NCI-H187 treated with DMSO at 0.1 percent for 48 hours (cell line): ENCODE results near the gene GADD45B.
"Not testable (repeated sequence)": the region's sequence is repeated elsewhere in the genome, so short reads cannot be mapped to it uniquely, and the experiment has no call there.

Experiments
- DNase-seq: peaks from one replicate; lab custom pipeline; 2025; lab: John Stamatoyannopoulos, UW

Gene GADD45B

GRCh38 chr19:2444251-2445002 is 31.5 kb upstream of the GADD45B start:
- no peak for DNase-seq

DNA sequence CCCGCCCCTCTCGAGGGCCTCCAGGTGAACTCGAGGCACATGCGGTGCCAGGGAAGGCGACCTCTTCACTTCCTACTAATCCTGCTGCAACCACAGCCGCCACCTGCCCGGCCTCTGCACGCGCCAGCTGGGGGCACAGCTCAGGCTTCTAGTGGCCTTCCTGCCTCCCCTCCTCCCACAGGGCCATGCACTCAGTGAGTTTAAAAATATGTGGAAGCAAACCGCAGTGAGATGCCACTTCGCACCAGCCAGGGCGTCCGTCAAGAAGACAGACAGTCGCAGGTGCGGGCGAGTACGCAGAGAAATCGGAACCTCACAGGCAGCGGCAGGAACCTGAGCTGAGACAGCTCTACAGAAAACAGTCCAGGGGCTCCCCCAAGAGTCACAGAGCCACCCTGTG is 29.5 kb upstream of the GADD45B start:
- no peak for DNase-seq

DNA sequence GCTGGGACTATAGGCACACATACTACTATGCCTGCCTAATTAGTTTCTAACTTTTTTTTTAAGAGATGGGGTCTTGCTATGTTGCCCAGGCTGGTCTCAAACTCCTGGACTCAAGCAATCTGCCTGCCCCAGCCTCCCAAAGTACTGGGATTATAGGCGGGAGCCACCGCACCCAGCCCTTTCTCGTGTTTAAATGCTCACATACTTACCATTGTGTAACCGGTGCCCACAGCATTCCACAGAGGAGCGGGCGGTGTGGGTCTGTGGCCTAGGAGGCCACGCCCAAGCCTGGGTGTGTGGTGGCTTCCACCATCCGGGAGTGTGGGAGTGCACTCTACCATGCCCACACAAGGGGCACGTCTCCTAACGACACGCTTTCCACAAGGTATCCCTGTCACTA is 26.9 kb upstream of the GADD45B start:
- no peak for DNase-seq

- no peak for DNase-seq
Observed at GRCh38 chr19:2451138-2451537, 24.8 kb upstream of the GADD45B start.

GRCh38 chr19:2451741-2452140 is 24.2 kb upstream of the GADD45B start:
- no peak for DNase-seq

DNA sequence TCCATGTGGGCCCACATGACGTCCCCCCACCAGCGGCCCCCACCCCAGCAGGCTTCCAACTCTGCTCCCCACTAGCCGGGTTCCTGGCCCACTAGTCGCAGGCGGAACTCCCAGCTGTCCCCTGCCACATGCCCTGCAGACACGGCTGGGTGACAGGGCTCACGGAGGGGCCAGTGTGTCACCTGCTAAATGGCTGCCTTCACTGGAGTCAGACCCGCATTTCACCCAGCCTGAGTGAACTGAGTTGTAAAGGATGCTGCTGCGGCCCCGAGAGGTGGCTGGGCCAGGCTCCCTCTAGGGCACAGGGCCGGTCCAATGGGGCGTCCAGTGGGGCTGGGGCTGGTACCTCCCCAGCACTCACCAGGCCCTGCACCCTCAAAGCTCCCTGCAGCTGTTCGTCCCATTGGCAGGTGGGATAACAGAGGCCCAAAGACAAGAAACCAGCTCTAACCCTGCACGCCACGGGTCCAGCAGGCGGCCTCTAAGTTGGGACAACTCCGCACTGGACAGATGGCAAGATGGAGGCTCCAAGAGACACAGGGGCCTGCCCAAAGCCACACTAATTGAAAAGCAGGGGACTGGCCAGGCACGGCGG is 22.4 kb upstream of the GADD45B start:
- DNase-seq, result no peak

DNA sequence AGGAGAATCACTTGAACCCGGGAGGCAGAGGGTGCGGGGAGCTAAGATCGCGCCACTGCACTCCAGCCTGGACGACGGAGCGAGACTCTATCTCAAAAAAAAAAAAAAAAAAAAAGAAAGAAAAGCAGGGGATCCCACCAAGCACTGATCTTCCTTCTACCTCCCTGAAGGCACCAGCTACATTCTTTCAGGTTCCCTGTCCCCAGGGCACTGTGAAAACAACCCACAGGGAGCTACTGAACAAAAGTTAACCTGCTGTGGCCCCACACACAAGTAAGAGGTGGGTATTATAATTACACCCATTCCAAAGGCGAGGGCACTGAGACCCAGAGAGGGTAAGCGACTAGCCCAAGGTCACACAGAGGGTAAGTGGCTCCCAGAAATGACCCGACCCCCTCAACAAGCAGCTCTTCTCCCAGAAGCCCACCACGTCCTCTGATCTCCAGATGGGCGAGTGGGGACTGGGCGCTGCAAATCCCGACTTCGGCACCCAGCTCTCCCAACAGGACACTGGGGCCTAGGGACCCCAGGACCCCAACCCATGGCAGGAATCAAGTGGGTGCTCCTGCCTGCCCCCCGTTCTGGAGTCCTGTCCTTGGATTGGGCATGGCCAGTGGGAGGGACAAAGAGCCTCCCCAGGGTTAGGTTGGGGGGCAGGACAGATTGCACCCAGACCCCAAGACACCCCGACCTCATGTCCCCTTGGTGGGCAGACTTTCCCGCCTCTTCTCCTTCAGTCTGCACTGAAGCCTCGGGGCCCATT is 21.5 kb upstream of the GADD45B start:
- DNase-seq, result no peak

DNA sequence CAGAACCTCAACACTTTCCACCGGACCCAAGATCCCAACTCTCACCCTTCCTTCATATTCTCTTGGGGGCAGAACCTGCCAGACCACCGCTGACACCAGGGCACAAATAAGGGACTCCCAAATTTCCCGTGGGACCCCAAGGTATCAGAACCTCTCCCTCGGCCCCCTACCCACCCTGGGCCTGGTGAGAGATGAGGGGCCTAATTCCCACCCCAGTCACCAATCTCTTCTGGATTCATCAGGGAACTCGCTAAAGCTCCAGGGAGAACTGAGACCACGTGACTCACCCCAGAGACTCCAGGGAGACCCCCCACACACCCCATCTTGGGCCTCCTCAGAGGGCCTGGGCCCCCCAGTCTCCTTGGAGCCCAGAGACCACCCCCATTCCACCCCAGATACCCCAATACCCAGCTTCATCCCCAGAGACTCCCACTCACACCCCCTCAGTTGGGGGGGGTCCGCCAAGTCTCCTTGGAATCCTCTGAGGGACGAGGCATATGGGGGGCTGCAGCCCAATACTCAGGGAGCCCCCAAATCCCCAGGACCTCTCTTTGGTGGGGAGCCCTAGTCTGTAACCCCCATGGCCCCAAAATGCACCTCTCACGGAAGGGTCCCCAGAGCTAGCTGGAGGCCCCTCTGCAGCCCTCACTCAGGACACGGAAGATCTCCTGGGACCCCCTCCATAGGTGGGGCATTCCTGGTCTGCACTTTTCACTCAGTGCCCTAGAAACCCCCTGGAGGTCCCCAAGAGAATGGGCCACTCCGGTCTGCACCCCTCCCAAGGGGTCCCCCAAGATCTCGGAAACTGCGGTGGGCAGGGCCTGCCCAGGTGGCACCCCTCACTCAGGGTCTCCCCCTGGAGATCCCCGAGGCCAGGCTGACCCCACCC is 20.7 kb upstream of the GADD45B start:
- no peak for DNase-seq

DNA sequence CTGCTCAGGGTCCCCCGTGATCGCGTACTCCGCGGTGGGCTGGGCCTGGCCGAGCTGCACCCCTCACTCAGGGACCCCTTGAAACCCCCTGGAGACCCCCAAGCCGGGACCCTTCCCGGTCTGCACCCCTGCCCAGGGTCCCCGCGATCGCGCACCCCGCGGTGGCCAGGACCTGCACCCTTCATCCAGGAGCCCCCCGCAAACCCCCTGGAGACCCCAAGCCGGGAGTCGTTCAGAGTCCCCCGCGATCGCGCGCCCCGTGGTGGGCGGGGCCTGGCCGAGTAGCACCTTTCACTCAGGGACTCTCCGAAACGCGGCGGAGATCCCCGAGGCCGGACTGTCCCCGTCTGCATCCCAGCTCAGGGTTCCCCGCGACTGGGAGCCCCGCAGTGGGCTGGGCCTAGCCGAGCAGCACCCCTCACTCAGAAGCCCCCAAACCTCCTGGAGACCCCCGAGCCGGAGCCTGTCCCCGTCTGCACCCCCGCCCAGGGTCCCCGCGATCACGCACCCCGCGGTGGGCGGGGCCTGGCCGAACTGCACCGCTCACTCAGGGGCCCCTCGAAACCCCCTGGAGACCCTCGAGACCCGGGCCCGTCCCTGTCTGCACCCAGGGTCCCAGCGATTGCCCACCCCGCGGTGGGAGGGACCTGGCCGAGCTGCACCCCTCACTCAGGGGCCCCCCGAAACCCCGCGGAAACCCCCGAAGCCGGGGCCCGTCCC is 19.9 kb upstream of the GADD45B start:
- no peak for DNase-seq

GRCh38 chr19:2457394-2458037 is 18.4 kb upstream of the GADD45B start:
- no peak for DNase-seq

DNA sequence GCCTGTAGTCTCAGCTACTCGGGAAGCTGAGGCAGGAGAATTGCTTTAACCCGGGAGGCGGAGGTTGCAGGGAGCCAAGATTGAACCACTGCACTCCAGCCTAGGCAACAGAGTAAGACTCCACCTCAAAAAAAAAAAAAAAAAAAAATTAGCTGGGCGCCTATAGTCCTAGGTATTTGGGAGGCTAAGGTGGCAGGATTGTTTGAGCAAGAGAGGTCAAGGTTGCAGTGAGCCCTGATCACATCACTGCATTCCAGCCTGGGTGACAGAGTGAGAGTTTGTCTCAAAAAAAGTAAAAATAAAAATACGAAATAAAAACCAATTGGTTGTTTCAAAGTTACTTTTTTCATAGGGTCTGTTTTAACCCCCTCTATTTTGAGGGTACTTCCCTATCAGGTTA is 17.9 kb upstream of the GADD45B start:
- no peak for DNase-seq

GRCh38 chr19:2458776-2459175 is 17.2 kb upstream of the GADD45B start:
- DNase-seq, result not testable (repeated sequence)

DNA sequence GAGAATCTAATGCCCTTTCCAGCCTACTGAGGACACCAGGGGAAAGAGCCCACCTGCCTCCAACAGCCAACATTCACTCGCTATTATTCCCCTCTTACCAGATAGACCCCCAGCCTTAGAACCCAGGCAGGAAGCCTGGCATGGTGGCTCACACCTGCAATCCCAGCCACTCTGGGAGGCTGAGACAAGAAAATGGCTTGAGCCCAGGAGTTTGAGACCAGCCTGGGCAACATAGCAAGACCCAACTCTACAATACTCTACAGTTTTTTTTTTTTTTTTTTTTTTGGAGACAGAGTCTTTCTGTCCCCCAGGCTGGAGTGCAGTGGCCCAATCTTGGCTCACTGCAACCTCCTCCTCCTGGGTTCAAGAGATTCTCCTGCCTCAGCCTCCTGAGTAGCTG is 15.7 kb upstream of the GADD45B start:
- DNase-seq, result no peak

- peak; percentile 10 for DNase-seq
Observed at GRCh38 chr19:2461751-2462634, 13.9 kb upstream of the GADD45B start.

DNA sequence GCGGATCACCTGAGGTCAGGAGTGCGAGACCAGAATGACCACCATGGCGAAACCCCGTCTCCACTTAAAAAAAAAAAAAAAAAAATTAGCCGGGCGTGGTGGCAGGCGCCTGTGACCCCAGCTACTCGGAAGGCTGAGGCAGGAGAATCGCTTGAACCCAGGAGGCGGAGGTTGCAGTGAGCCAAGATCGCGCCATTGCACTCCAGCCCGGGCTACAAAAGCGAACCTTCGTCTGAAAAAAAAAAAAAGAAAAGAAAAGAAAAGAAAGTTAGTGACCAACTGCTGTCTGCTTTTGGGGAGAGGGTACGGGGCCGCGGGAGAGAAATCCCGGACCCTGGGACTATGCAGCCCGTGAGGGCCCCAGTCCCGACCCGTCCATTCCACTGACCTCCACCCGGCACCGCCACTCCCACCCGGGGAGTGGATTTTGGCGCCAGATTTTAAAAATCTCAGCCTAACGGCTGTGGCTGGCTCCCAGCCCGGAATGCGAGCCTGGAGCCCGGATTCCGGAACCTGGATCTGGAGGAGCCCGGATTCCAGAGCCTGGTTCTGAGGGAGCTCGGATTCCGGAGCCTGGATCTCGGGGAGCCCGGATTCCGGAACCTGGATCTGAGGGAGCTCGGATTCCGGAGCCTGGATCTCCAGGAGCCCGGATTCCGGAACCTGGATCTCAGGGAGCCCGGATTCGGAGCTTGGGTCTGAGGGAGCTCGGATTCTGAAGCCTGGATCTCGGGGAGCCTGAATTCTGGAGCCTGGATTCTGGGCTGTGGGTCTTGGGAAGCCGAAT is 13.1 kb upstream of the GADD45B start:
- peak; percentile 15 for DNase-seq

DNA sequence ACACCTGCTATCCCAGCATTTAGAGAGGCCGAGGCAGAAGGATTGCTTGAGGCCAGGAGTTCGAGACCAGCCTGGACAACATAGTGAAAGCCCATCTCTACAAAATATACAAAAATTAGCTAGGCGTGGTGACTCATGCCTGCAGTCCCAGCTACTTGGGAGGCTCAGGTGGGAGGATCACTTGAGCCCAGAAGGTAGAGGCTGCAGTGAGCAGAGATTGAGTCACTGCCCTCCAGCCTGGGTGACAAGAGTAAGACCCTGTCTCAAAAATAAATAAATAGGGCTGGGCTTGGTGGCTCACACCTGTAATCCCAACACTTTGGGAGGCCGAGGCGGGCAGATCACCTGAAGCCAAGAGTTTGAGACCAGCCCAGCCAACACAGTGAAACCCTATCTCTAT is 12.2 kb upstream of the GADD45B start:
- not testable (repeated sequence) for DNase-seq

DNA sequence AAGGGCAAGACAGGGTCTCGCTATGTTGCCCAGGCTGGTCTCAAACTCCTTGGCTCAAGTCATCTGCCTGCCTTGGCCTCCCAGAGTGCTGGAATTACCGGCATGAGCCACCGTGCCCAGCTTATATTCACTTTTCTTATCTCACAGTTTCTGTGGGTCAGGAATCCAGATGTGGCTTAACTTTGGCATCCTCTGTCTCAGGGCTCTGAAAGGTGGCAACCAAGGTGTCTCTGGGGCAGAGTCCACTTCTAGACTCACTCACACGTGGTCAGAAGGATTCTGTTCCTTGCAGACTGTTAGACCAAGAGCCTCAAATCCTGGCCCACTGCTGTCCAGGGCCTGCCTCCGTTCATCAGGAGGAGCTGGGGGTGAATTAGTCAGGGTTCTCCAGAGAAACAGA is 11.5 kb upstream of the GADD45B start:
- DNase-seq, result no peak

DNA sequence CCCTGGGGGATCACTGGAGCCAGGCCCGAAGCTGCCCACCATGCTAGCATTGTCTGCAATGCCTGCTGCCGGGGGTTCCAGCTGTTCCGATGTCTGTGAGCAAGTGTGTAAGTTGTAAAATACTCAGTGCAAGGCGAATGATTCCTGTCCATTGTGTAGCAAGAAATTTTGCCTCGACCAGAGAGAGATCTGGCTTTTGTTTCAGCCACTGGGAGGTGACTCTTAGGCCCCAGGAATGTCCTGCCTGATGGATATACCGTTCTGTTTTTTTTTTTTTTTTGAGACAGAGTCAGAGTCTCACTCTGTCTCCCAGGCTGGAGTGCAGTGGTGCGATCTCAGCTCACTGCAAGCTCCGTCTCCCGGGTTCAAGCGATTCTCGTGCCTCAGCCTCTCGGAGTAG is 7.3 kb upstream of the GADD45B start:
- DNase-seq, result no peak
